ENCODE results near the gene AKAP8.
"Not testable (repeated sequence)": the region's sequence is repeated elsewhere in the genome, so short reads cannot be mapped to it uniquely, and the experiment has no call there.

DNA sequence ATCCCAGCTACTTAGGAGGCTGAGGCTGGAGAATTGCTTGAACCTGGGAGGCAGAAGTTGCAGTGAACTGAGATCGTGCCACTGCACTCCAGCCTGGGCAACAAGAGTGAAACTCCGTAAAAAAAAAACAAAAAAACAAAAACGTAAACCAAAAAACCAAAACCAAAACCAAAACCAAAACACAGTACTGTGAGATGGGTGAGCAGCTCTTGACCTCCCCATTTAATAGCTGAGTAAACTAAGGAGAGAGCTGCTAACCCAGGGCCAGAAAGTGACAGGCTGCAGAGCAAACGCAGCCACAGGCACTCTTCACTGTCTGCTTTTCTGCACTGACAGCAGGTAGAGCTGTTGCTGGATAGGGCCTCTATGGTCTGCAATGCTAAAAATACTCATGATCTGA lies 19.6 kb downstream of the AKAP8 start:
- TF ChIP-seq CTCF, POLR2A (IDR thresholded peaks at IDR 0.05): not testable (repeated sequence)
